GM18951 (cell line): ENCODE measurements around the gene GPR37L1.
"Not testable (repeated sequence)": the region's sequence is repeated elsewhere in the genome, so short reads cannot be mapped to it uniquely, and the experiment has no call there.

Experiments
- POLR2A ChIP-seq: IDR thresholded peaks from 4 replicates; pipeline ENCODE4 v1.6.1; 2011; ENCODE audit warnings: mild to moderate bottlenecking; ENCODE audit not compliant: insufficient read length, insufficient read depth; ENCODE audit errors: extremely low read depth
- in situ Hi-C: fragments of 300-500 bp; cut with MboI; formaldehyde crosslinking; loops from one replicate; pipeline ENCODE4 v1.12.0; 2022; ENCODE audit warnings: low sequenced_read_pairs, mixed read lengths, inconsistent platforms; ENCODE audit not compliant: unreplicated experiment

Gene GPR37L1

DNA sequence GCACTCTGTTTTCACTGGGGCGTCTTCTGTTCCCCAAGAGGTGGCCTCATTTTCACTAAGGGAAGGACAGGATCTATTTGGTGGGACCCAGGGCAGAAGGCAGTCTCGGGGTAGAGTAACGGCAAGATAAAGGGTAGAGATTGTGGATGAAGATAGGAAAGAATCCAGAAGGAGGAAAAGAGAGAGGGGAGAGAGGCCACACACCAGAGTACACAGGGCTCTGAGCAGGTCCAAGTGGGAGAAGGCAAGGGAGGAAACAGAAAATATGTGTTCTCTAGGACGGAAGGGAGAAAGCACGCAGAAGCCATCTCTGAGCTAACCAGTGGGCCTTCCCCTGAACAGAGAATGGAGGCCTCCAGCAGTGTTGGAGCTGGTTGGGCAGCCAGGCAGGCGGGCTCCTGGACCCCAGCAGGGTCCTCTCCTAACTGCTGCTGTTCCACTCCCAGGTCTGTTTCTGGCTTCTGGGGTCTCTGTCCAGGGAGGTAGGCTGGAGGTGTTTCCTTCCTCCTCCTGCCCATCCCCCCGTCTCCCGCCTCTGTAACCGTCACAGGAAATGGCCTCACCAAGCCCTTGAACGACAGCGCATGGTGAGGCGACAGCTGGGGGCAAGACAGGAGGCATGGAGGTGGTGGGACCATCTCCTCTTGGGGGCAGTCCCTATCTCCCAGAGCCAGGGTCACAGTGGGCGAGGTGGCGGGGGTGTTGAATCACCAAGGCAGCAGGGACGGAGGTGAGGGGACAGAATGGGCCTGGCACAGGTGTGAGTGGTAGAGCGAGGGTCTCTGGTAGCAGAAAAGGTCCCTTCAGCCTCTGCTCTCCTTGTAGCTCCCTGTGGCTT lies 37.0 kb downstream of the GPR37L1 start:
- TF ChIP-seq POLR2A: peak; percentile 68
- in situ Hi-C loops: no loop called here

DNA sequence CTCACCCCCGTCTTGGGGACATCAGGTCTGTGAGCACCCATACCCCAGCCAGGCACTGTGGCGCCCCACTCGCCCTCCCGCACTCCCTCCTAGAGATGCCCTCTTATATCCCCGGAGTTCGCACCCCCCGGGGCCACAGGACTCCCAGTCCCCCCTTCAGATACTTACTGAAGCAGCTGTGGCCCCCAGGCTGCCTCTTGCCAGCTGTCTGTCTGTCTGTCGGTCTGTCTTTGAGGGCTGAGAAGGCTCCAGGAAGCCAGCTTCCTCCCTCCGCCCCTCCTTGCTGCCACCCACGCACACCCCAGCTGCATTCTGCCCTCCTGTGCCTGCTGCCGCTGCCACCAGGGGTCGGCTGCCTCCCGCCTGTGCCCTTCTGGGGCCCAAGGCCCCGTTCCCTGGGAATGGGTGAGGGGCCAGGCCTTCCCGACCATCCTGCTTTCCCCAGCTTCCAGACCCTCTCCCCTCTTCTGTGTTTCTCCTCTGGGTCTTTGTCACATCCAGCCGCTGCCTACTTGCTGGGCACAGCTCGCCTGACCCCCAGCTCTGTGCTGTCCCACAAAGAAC lies 37.7 kb downstream of the GPR37L1 start, which contains the start of gene PTPN7:
PTPN7 (minus strand) TSS at position 226 of the 564 bp plus-strand sequence. CDS start 1,200 bp downstream, outside the sequence.
- in situ Hi-C loops: no loop called here
- TF ChIP-seq POLR2A: peak; percentile 69

DNA sequence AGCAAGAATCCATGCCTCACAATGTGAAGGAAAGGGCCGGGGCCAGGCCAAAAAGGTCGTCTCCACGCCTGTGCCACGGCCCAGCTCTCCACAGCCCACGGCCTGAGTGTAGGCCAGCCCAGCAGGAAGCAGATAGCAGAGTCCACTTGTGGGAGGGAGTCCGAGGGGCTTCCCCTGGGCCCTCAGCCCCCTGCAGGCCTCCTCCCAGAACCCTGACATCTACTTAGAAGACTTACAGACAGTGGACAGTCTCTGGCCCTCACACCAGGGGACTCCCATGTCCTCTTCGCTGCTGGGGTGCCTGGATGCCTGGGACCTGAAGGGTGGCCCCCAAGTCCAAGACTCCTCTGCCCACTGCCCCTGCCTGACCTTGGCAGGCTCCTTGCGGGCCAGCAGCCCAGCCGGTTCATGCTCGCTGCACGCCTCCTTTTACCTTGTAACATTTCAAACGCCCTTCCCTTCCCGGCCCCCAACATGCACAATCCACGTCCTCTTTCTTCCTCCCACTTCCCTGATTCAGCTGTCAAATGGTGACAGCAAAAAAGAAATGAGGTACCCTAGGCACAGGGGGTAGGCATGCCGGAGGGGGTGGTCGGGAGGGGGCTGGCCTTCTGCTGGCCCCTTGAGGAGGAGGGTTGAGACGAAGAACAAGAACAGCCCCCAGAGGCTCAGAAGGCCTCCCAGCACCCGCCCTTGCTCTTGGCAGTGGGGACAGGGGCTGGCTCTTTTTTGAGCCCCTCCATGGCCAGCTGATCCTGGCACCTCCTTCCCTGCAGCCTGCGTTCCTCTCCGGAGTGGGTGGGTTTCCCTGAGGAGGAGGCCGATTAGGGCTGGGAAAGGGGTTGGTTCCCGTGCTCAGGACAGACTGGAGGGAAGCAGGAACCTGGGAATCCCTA lies 38.7 kb downstream of the GPR37L1 start:
- in situ Hi-C loops: no loop called here
- TF ChIP-seq POLR2A: no peak

DNA sequence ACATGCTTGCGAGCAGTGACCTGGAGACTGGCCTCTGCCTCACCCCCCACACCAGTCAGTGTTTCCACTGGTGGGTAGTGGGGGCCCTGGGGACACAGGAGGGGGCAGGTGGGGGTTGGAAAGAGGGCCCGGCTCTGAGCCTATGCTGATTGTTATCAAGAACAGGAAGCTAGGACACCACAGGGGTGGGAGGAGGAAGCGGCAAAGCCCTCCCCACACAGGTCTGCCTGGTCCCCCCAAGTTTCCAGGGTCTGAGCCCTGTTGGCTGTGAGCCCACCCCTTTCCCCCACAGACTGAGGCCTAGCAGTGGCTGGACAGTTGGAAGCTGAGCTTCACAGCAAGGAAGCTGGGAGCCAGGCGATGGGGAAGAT lies 39.3 kb downstream of the GPR37L1 start:
- in situ Hi-C loops: no loop called here
- no peak for TF ChIP-seq POLR2A

DNA sequence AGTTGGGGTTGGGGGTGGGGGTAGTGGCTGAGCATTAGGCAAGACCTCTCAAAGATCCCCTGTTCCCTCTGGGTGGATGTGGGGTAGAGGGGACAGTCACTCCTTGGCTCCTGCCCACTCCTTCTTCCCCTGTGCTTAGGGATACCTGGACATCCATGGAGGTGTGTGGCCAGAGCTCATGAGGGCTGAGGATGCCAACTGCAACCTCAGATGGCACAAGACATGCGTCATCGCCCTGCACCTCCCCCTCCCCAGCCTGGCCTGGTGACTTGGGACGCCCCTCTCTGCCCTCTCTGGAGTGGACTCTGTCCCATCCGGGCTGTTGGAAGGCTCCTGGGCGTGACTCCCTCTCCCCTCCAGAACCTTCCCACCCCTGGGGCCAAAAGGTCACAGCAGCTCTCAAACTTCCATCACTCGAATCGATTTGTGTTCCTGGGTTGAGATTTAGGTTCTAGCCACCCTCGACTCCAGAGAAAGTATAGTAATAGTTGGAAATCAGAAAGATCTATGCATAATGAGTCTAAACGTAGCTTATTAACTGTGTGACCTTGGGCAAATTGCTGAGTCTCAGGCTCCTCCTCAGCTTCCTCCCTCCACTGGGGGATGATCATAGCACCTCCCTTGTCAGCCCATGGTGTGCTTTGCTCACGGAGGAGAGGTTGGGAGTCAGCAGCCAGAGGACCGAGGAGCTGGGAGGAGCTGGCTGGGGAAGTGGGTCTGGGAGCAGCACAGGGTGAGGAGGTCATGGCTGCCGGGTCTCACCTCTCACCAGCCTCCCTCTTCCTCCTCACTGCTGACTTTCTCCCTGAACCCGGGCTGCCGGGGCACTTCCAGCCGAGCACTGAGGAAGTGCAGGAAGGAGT lies 39.9 kb downstream of the GPR37L1 start:
- TF ChIP-seq POLR2A: no peak
- in situ Hi-C loops: no loop called here

DNA sequence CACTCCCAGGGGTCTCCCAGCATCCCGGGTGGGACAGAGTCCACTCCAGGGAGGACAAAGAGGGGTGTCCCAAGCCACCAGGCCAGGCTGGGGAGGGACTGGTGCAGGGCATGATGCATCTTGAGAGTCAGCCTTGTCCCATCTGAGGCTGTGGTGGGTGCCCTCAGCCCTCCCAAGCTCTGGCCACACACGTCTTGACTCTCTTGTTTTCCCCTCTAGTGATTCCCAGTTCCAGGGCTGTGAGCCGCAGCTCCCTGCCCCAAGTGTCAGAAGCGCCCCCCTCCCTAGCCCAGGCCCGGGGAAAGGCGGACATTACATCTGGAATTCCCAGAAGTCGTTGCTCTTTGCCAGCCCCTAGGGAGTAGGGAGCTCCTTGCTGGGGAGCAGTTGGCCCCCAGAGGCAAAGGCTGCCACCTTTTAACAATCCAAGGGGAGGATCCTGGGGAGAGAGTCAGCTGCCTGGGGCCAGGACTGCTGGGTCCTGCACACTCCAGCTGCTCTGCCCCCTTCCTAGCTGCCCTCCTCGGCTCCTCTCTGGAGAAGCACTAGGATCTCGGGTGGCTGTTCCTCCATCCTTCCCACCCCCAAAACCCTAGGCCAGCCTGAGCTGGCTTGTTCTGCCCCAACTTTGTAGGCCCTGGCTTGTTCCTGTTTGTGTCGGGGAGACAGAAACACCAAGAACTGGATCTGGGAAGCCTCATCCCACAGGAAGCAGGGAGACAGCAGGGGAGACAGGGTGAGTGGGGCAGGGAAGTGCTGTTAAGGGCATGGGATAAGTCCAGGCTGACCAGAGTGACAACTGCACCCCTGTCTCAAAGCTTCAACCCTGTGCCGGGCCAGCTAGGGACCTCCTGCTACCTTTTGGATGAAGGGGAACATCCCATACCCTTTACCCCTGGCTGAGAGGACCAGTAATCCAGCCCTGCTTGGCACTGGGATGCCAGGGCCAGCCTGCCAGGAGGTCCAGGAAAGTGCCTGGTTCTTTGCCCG lies 40.9 kb downstream of the GPR37L1 start:
- no peak for TF ChIP-seq POLR2A
- in situ Hi-C loops: no loop called here

DNA sequence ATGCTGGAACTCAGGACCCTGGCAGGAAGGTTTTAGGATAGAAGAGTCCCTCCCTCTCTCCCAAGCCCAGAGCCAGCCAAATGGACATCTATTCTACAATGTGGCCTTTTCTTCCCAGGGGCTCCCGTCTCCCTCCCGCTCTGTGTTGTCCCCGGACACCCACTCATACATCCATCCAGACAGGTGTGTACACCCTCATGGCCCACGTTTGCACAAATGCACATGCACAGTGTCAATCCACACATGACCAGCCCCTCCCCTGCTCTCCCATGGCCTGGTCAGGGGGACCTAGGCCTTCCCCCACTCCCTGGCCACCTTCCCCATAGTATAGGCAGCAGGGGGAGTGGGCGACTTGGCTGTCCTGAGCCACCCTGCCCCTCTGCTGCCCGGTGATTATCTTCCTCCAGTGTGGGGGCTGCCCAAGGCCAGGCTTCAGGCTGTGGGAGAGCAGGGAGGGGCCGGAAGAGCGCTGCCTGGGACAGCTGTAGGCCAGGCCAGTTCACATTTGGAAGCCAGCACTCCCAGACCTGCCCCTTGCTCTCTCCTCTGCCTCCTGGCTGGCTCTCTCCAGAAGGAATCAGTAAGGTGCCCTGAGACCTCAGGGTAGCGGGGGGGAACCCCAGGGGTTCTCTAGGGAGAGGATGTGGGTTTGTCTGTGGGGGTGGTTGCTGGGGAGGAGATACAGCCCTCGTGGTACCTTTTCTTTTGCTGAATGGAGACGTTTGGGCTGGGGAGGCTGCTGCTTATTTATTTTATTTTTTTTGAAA lies 41.7 kb downstream of the GPR37L1 start:
- TF ChIP-seq POLR2A: no peak
- in situ Hi-C loops: no loop called here

DNA sequence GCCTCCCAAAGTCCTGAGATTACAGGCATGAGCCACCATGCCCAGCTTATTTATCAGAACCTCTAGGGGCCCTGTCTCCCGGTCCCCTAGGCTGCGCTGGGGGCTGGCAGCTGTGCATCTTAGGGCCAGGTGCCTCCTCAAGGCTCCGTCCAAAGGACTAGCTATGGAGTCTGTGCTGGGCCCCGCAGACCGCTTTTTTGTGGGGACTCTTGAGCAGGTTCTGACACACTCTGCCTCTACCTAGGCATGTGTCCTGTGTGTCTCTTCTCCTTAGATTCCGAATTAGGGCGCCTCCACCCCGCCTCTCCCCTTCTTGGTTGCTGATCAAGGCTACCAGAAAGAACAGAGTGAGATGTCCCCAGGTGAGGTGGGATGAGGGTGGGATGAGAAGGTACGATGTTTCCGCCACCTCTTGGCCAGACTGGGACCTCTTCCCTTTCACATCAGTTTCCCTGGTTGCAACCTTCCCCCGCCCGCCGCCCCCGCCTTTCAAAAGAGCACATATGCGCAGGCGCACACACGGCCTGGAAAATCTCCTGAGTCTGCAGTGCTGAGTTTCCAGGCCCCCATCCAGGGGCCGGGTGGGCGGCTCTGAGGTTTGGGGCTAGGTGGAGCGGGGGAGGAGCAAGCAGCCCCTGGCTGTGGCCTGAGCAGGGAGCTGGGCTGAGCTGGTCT lies 42.7 kb downstream of the GPR37L1 start:
- in situ Hi-C loops: no loop called here
- TF ChIP-seq POLR2A: no peak

DNA sequence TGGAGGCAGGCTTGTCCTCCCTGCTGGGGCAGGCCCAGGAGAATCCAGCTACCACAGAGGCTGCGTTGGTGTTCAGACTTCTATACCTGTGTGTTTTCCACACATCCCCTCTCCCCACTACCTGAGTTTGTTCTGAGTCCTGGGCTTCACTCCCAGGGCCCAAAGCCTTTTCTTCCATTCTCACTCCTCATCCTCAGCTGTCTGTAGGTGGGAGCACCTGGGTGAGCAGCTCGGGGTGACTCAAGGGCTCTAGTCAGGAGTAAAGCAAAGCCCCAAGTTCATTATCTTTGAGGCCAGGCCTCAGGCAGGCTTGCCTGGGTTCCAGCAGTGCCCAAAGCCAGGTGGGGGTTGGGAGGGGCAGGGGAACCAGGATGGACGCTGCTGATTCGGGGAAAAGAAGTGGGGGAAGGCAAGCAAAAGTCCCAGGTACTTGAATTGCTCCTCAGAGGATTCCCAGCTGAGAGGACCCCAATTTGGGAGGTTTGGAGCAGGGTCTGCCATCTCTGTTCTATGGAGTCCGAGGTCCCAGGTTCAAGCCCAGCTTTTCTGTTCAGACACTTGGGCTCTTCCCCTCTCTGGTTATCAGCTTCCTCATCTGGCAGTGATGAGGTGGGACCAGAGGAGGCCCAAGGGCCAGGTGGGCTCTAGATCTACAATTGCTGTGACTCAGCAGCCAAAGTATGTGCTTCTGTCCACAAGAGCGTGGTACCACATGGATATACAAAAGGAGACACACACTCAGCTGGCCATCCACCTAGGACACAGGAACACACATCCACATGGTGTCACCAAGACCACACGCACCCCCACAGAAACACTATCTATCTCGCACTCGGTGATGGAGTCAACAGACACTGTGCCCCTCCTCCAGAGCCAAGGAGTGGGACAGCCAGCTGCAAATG lies 43.5 kb downstream of the GPR37L1 start:
- in situ Hi-C loops: no loop called here
- TF ChIP-seq POLR2A: no peak

DNA sequence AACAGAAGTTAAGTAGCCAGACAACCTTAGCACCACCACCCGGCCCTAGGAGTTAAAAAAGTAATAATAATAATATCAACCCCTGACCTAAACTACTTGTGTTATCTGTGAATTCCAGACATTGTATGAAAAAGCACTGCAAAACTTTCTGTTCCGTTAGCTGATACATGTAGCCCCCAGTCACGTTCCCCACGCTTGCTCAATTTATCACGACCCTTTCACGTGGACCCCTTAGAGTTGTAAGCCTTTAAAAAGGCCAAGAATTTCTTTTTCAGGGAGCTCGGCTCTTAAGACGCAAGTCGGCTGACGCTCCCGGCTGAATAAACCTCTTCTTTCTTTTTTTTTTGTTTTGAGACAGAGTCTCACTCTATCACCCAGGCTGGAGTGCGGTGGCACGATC lies 44.3 kb downstream of the GPR37L1 start:
- in situ Hi-C loops: not testable (repeated sequence)
